SK-N-DZ (cell line): ENCODE measurements around the gene BAIAP2.
A peak's percentile ranks its signal among the peaks of the same experiment; 100 is the strongest.

Experiments
- DNase-seq: peaks from one replicate; pipeline ENCODE4 v3.0.0-alpha.2; 2015; ENCODE audit warnings: low spot score
- small RNA-seq, 2 experiments: library from RNA; depleted of rRNA; stranded (forward); fragments of <200 nt; gene quantifications; one replicate each; pipeline ENCODE3, GENCODE V24; 2014

The BAIAP2 gene

GRCh38 chr17:81157848-81158687 is 123.1 kb downstream of the BAIAP2 start:
- no peak for DNase-seq

GRCh38 chr17:81158688-81159590 is 124.0 kb downstream of the BAIAP2 start:
- no peak for DNase-seq

GRCh38 chr17:81159611-81160265 is 124.8 kb downstream of the BAIAP2 start:
- no peak for DNase-seq

- no peak for DNase-seq
These were observed 125.4 kb downstream of the BAIAP2 start for GRCh38 chr17:81160306-81160705.

- no peak for DNase-seq
These were observed 125.9 kb downstream of the BAIAP2 start for GRCh38 chr17:81160747-81161453.

GRCh38 chr17:81161536-81161935 is 126.6 kb downstream of the BAIAP2 start:
- DNase-seq = no peak

GRCh38 chr17:81161972-81162371 is 127.0 kb downstream of the BAIAP2 start:
- no peak for DNase-seq

GRCh38 chr17:81162491-81162890 is 127.5 kb downstream of the BAIAP2 start:
- no peak for DNase-seq

- DNase-seq = no peak
These were observed 128.2 kb downstream of the BAIAP2 start for GRCh38 chr17:81163051-81163695.

- DNase-seq = no peak
These were observed 128.9 kb downstream of the BAIAP2 start for GRCh38 chr17:81163703-81164370.

GRCh38 chr17:81164371-81165245 is 129.7 kb downstream of the BAIAP2 start:
- DNase-seq = no peak

GRCh38 chr17:81165246-81166032 is 130.5 kb downstream of the BAIAP2 start, which contains the start of gene PVALEF:
Gene PVALEF (plus strand): TSS chr17:81165507. CDS start chr17:81181227, 15,720 bp downstream.
- peak; percentile 53 for DNase-seq

GRCh38 chr17:81166033-81166492 is 131.1 kb downstream of the BAIAP2 start, which contains the start of gene AATK:
Gene AATK (minus strand): TSS chr17:81166221. CDS start chr17:81165992, 229 bp downstream.
- no peak for DNase-seq

Small RNAs within 50 kb of the gene (small RNA-seq; reads per million reads assigned to genes)
- gene MIR1250 (0 reads per million in 2 experiments), gene MIR3065 (0.05 to 0.67 reads per million in 2 experiments), gene MIR657 (0 reads per million in 2 experiments)
